Psoas muscle (tissue), 8 donors: ENCODE results near the gene CACNG7. TPM values are rescaled to one million over a fixed set of nuclear protein-coding genes. Genes with fewer than 3 reads are reported as not detected.

ENCODE experiments used
- ATAC-seq, 4 donors: fragments of 200-7000 bp; cut with Tn5 transposase; one replicate each; pipeline ENCODE4 v1.9.1; 2020; ENCODE audit warnings: moderate library complexity in 3 of 4, mild to moderate bottlenecking in 2 of 4
- DNase-seq, 2 donors: peaks; one replicate each; pipeline ENCODE4 v3.0.0-alpha.2; 2020
- H3K27ac ChIP-seq: fragments of 200-600 bp; one replicate; pipeline ENCODE4 v1.8.0; 2022
- H3K27me3 ChIP-seq, 3 donors: fragments of 200-600 bp in 1 of 3; one replicate each; pipeline versions ENCODE4 v1.6.1 to v1.8.0; 2013 to 2022; ENCODE audit warnings: low read length in 2 of 3, mild to moderate bottlenecking in 2 of 3, moderate library complexity in 1 of 3; ENCODE audit not compliant: insufficient read depth in 3 of 3
- H3K36me3 ChIP-seq, 2 donors: fragments of 200-600 bp in 1 of 2; one replicate each; pipeline versions ENCODE4 v1.6.1 to v1.8.0; 2013 to 2022; ENCODE audit warnings: low read depth in 1 of 2, mild to moderate bottlenecking in 1 of 2, moderate library complexity in 1 of 2; ENCODE audit not compliant: insufficient read depth in 1 of 2
- H3K4me1 ChIP-seq: fragments of 200-600 bp; one replicate; pipeline ENCODE4 v1.8.0; 2022
- H3K4me3 ChIP-seq: fragments of 200-600 bp; one replicate; pipeline ENCODE4 v1.8.0; 2022; ENCODE audit warnings: mild to moderate bottlenecking
- H3K9me3 ChIP-seq: fragments of 200-600 bp; one replicate; pipeline ENCODE4 v1.8.0; 2022
- CTCF ChIP-seq: fragments of 200-600 bp; IDR thresholded peaks from one replicate; pipeline ENCODE4 v1.8.0; 2022; ENCODE audit warnings: antibody characterized with exemption
- WGBS, 3 donors: extraction: QIAGEN DNeasy Blood & Tissue Kit; methylation state at CpG; one replicate each; pipeline versions ENCODE4 v1.1.6 to v1.1.7; 2013; 5-methylcytosine and 5-hydroxymethylcytosine counted together
- intact Hi-C, 2 donors: fragments of 100-400 bp; cut with DNase I; formaldehyde crosslinking; loops; one replicate each; pipeline versions ENCODE4 v1.11.0 to v1.14.2; 2022
- polyA plus RNA-seq, 3 donors: library from polyadenylated mRNA; stranded (reverse); fragments of 200-250 nt; gene quantifications; one replicate each; pipeline ENCODE4 v1.2.3, GENCODE V29; 2013
- total RNA-seq, 4 donors: library from RNA; stranded (reverse); fragmentation: NEBNext Ultra II Directional in 2 of 4; extraction: Animal tissue kit (Norgen Biotek cat#: 25700) in 2 of 4; gene quantifications; one replicate each; pipeline versions ENCODE4 v1.2.1 to v1.2.4, GENCODE V29; 2021 to 2023
- donor health status: healthy with polysubstance abuse.
- donor health status: DM: no; HTN: no; CAD: no; lungs with moderate emphysema.
- donor health status: Bipolar disorder and iron deficiency.
- donor health status: healthy.
- donor health status: DM: yes; HTN: yes; CAD: no.
- donor health status: DM: no; HTN: no; CAD: no.
- donor health status: DM: no; HTN: no; CAD: no.
- donor health status: DM: yes; HTN: yes; CAD: no.

CACNG7 gene
- total and polyA plus RNA-seq, 7 donors: 0.05 TPM; not detected in 6

GRCh38 chr19:53992211-53992610 is 83.1 kb downstream of the CACNG7 start:
- intact Hi-C loops: no loop called here
- 59 to 67% (median 60%) methylated on average over 9 of the region's 9 CpGs for WGBS, 3 donors
- no peak for DNase-seq
- TF ChIP-seq CTCF: no peak
- no peak for ATAC-seq
- Histone ChIP-seq H3K9me3 (no peaks in the 10 kb centered on the region), H3K4me3 (peak overlapping the region; percentile 84), H3K4me1 (peaks cover 9% of the 10 kb centered on the region), H3K36me3 (no peaks in the 10 kb centered on the region), H3K27me3 (peaks cover 0 to 6% (median 0%) of the 10 kb centered on the region in 3 donors), H3K27ac (peak overlapping the region; percentile 96)

GRCh38 chr19:53992815-53993214 is 83.7 kb downstream of the CACNG7 start:
- H3K4me3 ChIP-seq: peak overlapping the region; percentile 84
- intact Hi-C loops: no loop called here
- no peak for TF ChIP-seq CTCF
- peak overlapping the region; percentile 96 for H3K27ac ChIP-seq
- H3K36me3 ChIP-seq: no peaks in the 10 kb centered on the region
- ATAC-seq: peak in 3 of 4 donors; percentile 13 to 16 (median 14)
- peaks cover 0 to 6% (median 0%) of the 10 kb centered on the region in 3 donors for H3K27me3 ChIP-seq
- no peaks in the 10 kb centered on the region for H3K9me3 ChIP-seq
- DNase-seq: no peak
- WGBS, 3 donors: 26 to 37% (median 28%) methylated on average over 37 to 43 of the region's 43 CpGs
- H3K4me1 ChIP-seq: peaks cover 9% of the 10 kb centered on the region

GRCh38 chr19:53993448-53993847 is 84.4 kb downstream of the CACNG7 start:
- H3K27me3 ChIP-seq: peaks cover 0 to 6% (median 0%) of the 10 kb centered on the region in 3 donors
- DNase-seq (no peak), ATAC-seq (no peak)
- TF ChIP-seq CTCF: no peak
- H3K9me3 ChIP-seq: no peaks in the 10 kb centered on the region
- intact Hi-C loops: no loop called here
- H3K36me3 ChIP-seq: no peaks in the 10 kb centered on the region
- peak overlapping the region; percentile 96 for H3K27ac ChIP-seq
- H3K4me1 ChIP-seq: peaks cover 9% of the 10 kb centered on the region
- H3K4me3 ChIP-seq: peak overlapping the region; percentile 84
- 66 to 79% (median 73%) methylated on average over 3 of the region's 3 CpGs for WGBS, 3 donors

Other genes with a start within 250 kb of the CACNG7 start
- under 1 TPM; 0.16 to 0.44 (median 0.21) TPM for gene NLRP12, start 85.0 kb upstream of the CACNG7 start, total RNA-seq
- under 1 TPM; 0.04 to 0.17 (median 0.05) TPM for gene NLRP12, start 85.0 kb upstream of the CACNG7 start, polyA plus RNA-seq
- 10 to 100 TPM; 17.0 to 23.3 (median 20.3) TPM for gene MYADM, start 41.4 kb upstream of the CACNG7 start, total RNA-seq
- 10 to 100 TPM in 1 of 3 donors, 1 to 10 TPM in 2; 5.5 to 17.2 (median 7.7) TPM for gene MYADM, start 41.4 kb upstream of the CACNG7 start, polyA plus RNA-seq
- gene PRKCG, start 27.1 kb upstream of the CACNG7 start, total RNA-seq: not detected
- under 1 TPM in 1 of 3 donors, not detected in 2; 0.01 TPM for gene PRKCG, start 27.1 kb upstream of the CACNG7 start, polyA plus RNA-seq
- under 1 TPM; 0.15 to 0.26 (median 0.17) TPM for gene CACNG8, start 53.7 kb downstream of the CACNG7 start, total RNA-seq
- gene CACNG8, start 53.7 kb downstream of the CACNG7 start, polyA plus RNA-seq: under 1 TPM; 0.04 to 0.42 (median 0.08) TPM
- 10 to 100 TPM; 18.4 to 33.1 (median 28.5) TPM for gene CACNG6, start 82.4 kb downstream of the CACNG7 start, total RNA-seq
- 10 to 100 TPM in 2 of 3 donors, 1 to 10 TPM in 1; 2.1 to 20.4 (median 19.0) TPM for gene CACNG6, start 82.4 kb downstream of the CACNG7 start, polyA plus RNA-seq
- gene VSTM1, start 154.6 kb downstream of the CACNG7 start, total RNA-seq: not detected
- gene VSTM1, start 154.6 kb downstream of the CACNG7 start, polyA plus RNA-seq: not detected
- not detected for gene TARM1, start 172.1 kb downstream of the CACNG7 start, total RNA-seq
- gene TARM1, start 172.1 kb downstream of the CACNG7 start, polyA plus RNA-seq: not detected
- gene OSCAR, start 191.5 kb downstream of the CACNG7 start, total RNA-seq: under 1 TPM; 0.22 to 0.99 (median 0.70) TPM
- under 1 TPM; 0.10 to 0.33 (median 0.31) TPM for gene OSCAR, start 191.5 kb downstream of the CACNG7 start, polyA plus RNA-seq
- gene NDUFA3, start 193.6 kb downstream of the CACNG7 start, total RNA-seq: 100 to 1,000 TPM; 260 to 361 (median 307) TPM
- gene NDUFA3, start 193.6 kb downstream of the CACNG7 start, polyA plus RNA-seq: 100 to 1,000 TPM; 302 to 473 (median 338) TPM
- 10 to 100 TPM; 11.0 to 22.9 (median 13.8) TPM for gene TFPT, start 206.4 kb downstream of the CACNG7 start, total RNA-seq
- 10 to 100 TPM; 23.7 to 38.3 (median 25.2) TPM for gene TFPT, start 206.4 kb downstream of the CACNG7 start, polyA plus RNA-seq
- gene PRPF31, start 206.5 kb downstream of the CACNG7 start, total RNA-seq: 10 to 100 TPM; 32.3 to 41.6 (median 36.4) TPM
- 10 to 100 TPM; 32.5 to 54.3 (median 52.9) TPM for gene PRPF31, start 206.5 kb downstream of the CACNG7 start, polyA plus RNA-seq
- gene CNOT3, start 228.5 kb downstream of the CACNG7 start, total RNA-seq: 10 to 100 TPM; 19.4 to 28.4 (median 20.4) TPM
- 10 to 100 TPM; 14.1 to 16.1 (median 16.1) TPM for gene CNOT3, start 228.5 kb downstream of the CACNG7 start, polyA plus RNA-seq